AG20443 (cell line): Measurements from ENCODE around the gene PRCC.

Source experiments
- DNase-seq: peaks from one replicate; pipeline ENCODE4 v3.0.0; 2012; ENCODE audit warnings: low spot score, mixed read lengths

PRCC gene

DNA sequence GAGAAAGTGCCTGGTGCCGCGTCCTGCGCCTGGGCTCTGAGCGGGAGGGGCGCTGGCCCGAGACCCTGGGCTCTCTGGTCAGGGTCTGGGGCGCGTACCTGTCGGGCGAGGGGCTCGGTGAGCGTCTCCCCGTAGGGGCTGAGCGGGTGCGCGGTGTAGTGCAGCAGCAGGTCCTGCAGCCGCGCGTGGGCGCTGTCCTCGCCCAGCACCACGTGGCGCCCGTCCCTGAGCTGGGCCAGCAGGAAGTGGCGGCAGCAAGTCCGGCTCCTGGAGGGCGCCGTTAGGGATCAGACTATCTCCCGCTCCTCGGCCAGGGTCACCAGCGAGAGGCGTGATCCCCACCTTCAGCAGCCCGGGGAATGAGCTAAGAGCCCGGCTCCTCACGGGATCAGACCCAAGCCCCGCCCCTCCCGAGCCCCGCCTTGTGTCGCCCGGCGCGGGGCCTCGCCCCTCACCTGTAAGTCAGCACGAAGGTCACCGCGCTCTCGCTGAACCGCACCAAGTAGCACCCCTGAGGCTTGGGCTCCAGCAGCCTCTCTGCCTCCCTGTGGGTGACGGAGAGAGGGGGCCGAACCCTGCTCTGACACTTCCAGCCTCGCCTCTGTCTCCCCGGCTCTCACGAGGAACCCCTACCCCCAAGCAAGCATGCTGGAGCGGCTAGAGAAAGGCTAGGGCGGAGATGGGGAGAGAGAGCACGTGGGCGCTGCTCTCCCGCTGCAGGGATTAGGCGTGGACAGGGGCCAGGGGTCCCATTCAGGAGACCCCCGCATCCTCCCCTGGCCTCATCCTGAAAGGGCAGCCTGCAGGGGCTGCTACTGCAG lies 46.6 kb downstream of the PRCC start:
- peak; percentile 81 for DNase-seq

DNA sequence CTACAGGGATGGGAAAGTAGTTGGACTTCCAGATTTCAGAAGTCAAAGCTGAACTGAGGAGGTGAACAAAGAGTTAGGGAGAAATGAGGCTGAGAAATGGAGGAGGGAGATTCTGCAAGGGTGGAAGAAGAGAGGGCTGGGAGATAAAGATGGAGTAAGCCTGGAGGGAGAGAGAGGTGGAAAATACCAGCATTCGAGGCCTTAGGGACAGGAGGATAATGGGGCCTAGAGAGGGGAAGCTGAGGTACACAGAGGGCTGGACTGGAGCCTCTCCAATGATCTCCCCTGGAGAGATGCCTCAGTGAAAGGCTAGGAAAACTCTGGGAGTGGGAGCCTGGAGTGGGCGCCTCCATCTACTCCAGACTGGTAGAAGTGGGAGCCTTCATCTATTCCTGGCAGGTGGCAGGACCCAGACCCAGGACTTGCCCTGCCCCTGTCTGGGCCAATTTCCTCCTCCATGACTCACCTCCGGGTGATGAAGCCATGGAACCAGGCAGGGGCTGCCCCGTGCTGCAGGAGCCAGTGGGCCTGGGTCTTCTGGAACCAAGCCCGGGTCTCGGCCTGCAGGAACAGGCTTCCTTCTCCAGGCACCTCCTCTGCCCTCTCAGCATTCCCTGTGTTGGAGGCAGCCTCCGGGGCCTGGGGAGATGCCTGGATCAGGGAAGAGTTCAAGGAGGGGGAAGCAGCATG lies 47.4 kb downstream of the PRCC start:
- no peak for DNase-seq

DNA sequence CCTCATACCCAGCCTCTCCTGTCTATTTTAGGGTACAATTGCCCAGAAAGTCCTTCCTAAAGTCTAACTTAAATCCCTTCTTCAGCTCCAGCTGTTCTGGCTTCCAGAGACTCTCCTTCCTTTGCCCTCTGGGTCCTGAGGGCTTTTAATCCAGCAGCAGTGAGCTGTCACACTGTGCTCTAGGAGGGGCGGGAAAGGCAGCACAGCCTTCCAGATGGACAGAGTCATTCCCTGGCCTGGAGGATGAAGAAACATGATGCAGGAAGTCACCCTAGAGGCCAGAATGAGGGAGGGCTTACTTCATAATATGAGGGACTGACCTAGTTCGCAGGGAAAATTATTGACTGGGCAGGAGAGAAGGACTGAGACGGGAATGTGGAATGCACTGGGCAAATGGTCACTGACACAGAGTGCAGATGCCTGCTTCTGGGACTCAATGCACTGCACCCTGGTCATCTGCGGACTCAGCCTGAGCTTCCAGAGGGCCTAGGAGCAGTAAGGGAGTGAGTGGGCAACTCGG lies 48.0 kb downstream of the PRCC start:
- DNase-seq = peak; percentile 87

DNA sequence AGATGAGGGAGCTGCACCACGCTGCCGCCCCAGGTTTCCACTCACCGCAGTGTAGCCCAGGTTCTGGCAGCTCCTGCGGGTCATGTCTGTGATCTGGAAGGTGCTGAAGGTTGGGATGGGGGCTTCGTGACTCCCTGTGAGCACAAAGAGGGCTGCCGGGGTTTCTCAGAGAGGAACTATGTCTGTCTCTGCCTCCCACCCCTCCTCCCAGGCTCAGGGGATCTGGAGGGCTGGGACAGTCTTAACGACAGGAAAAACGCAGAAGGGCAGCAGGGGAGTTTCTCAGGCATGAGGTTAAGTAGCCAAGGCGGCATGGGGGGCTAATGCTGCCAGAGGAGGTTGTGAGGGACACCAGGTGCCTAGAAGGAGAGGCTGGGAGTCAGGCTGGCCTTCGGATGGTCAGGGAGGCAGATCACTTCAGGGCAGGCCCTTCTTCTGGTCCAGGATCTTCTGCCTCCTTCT lies 48.7 kb downstream of the PRCC start:
- DNase-seq = no peak

DNA sequence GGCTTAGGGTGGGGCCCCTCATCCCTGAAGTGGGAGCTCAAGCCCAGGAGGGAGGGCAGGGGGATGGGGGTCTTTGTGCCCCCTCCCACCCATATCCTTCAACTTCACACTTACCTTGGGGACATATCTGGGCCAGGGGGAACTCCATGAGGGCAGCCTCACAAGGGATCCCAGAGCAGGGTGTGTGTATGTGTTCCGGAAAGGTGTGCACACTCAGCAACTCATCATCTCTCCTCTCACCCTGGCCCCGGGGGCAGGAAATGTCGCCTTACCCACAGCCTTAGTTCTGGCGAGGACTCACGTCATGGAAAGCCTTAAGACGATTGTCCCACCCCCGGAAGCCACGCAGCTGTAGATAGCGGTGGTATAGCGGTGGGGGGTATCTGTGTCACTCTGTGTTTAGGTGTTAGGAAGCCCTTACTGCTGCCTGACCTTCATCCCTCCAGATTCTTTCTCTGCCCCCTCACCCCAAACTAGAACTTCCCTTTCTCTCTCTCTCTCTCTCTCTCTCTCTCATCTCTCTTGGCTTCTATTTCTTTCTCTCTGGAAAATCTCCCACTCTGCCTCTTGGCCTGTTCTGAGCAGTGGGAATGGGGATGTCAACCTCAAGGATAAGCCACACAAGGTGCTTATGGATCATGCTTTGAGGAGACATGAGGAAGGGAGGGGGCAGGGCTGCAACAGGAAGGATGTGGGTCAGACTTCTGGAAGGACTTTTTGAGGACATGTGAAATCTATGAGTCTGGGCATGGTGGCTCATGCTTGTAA lies 49.4 kb downstream of the PRCC start, which contains the start of gene SH2D2A:
Gene SH2D2A, minus strand, starts transcription at position 288 of the 768 bp plus-strand sequence. Its CDS starts 140 bp downstream, at position 148.
- DNase-seq = peak; percentile 27

DNA sequence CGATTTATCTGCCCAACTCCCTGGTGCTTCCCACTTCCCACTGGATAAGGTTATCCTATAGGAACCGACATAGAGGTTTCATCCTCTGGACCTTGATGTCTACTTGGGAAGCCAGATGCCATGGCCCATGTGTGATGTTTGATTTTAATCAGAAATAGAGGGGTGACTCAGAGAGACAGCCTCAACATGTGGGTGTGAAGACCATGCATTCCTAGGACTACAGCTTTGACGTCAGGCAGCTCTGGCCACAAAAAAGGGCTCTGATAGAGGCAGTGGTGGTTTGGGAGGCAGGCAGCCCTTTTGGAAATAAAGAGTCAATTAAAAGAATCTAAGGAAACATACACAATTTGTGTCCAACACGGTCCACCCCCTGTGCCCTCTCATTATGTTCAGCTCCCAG lies 54.5 kb downstream of the PRCC start:
- DNase-seq = peak; percentile 77

DNA sequence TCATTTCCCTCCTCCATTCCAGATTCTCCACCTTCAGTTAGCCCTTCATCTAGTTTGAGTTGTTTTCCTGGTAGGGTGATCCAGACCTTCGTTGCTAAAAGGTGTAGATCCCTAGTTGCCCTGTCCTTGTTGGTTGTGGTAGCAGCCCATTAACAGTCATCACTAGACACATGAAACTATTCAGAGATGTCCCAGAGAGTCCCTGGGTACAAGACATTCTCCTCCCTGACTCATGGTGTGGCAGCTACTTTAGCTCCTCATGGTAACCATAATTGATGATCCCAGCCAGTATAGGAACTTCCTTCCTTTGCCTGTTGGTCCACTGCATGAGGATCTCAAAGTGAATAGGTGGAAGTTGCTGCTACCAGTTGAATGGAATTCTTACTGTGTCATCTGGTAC lies 55.3 kb downstream of the PRCC start:
- no peak for DNase-seq

DNA sequence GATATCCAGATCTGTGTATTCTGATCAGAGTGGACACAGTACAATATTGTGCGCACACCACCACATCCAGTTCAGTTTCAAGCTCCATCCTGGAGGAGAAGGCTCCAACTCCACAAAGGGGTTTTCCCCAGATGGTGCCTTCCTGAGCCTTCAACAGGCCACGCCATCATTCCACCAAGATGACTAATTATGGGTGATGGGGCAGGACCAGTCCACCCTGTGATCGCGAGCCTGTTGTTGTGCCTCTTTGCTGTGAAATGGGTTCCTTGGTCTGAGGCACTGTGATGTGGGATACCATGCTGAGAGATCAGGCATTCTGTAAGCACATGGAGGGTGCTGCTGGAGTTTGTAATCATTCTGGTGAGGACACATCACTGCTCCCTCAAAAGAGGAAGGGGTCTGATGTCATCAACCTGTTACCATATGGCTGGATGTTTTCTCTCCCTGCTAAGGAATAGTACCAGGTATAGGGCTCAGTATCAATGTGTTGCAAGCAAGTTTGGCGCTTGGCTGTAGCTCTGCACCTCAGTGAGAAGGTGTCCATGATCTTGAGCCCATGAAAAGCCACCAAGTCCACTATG lies 56.0 kb downstream of the PRCC start:
- DNase-seq = no peak

DNA sequence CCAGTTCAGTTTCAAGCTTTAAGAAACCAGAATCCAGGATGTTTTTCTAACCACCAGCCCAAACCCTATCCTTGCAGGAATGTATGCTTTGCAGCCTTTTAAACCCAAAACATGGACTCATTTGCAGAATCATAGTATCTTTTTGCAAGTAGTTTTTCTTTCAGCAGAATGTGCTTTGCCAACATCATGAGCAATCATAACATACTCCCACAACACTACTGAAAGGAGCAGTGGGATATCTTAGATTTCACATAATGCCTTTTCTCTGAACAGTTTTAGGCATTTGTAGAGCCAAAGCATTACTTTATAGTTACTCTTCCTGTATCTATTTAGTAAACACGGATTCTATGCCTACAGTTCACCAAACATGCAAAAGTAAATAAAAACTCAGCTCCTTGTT lies 59.3 kb downstream of the PRCC start:
- no peak for DNase-seq

DNA sequence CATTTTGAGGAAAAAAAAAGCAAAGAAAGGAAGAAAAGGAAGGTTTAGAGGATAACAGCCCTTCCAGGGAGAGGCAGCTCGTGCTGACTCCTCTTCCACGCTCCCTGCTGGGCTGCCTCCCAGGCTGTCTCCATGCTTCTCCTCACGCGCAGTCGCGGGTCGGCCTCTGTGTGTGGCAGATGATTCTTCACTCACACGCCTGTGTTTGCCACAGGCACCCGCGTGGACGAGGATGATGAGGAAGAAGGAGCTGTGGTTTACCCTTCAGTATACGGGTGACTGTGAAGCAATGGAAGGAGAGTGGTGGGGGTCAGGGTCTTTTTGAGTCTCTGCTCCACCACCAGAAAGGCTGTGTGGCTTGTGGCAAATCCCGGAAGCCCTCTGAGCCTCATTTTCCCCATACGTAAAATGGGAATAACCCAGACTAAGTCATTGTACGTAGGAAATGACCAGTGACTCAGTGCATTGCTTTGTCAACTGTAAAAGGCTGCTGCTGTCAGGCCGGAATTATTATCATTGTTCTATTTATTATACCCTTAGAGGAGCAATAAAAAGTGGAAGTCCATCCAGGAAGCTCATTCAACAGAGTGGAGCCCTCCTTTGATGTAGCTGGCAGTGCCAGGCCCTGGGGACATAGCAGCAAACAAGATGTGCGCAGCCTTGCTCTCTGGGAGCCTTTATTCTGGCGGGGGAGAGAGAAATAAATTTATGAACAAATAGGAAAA lies 61.2 kb downstream of the PRCC start:
- DNase-seq = no peak

DNA sequence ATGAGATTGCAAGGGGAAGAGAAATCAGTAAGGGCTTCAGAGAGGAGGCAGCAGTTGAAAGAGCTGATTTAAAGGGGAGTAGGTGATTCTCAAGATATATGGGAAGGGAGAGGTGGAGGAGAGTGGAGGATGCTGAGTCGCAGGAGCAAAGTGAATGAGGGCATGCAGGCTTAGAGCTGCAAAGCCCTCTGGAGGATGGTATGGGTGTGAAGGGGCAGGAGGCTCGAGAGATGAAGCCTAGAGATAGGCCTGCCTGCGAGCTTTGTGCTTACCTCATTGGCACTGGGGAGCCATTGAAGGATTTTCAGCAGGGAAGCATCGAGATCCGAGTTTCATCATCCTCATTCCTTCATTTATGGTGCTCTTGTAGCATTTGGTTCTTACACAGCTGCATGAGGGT lies 65.1 kb downstream of the PRCC start:
- DNase-seq = no peak

DNA sequence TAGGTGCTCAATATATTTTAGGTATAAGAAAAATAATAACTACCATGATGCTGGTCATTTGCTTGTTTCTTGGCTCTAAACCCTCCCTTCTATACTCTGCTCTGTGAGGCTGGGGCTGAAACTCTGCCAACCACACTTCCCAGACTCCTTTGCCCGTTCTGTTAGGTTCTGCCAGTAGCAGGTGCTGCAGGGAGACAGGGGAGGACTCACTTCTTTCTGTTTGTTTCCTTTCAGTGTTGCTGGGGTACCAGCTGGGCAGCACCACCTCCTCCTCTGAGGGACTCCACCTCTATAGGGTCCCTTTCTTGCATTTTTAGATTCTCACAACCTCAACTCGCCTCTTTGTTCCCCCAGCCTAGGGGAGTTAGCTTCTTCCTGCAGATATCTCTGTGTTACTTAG lies 66.3 kb downstream of the PRCC start:
- no peak for DNase-seq

DNA sequence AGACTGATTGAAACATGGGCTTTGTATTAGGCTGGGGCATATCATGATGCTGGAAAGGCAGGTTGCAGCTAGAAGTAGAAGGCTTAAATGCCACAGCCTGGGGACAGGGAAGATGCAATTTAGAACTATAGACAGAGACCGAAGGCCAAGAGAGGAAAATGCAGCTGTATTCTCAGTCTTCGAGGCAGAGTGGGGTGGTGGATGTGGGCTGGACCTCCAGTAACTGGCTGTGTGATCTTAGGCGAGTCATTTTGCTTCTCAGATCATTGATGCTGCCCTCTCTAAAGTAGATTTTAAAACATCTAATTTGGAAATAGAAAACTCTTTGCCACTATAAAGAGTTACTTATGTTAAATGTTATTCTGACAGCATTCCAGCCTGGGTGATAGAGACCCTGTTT lies 67.0 kb downstream of the PRCC start:
- DNase-seq = no peak

DNA sequence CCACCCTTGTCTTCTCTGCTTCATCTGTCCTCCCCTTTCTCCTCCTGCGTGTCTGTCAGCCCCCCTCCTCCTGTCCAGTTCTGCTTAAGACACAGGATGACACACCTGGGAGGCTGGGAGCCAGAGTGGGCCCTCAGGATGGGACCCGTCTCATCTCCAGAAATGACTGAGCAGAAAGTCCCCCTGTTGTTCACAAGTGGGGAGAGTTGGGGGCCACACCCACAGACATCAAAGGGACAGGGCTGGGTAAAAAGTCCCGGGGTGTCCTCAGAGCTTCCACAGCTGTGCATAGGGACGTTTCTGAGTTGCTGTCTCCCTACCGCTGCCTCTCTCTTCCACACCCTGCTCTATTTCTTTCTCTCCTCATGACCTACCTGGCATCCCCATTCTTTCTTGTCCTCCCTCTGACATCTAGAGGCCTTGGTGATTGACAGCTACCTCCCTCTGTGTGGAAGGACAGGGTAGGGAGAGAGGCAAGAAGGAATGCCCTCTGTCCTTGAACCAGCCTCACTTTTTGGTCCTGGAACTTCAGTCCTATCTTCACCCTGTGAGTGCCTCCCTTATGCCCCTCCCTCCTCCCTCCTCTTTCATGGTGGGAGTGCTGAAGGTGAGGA lies 68.8 kb downstream of the PRCC start:
- no peak for DNase-seq

DNA sequence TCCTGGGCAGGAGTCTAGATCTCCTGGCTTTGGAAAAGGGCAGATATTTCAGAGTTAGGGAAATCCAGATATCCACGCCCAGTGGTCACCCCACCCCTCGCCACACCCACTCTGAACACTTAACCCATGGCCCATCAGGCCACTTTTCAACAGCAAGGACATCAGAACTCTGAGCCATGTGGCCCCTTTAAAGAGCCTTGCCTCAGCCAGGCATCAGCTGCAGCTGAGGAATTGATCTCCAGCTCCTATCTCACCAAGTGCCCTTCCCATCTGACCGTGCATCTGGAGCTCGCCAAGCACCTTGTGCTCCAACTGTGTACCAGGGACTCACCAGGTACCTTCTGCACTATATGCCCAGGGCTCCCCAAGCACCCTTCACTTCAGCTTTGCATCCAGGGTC lies 69.6 kb downstream of the PRCC start:
- DNase-seq = no peak

DNA sequence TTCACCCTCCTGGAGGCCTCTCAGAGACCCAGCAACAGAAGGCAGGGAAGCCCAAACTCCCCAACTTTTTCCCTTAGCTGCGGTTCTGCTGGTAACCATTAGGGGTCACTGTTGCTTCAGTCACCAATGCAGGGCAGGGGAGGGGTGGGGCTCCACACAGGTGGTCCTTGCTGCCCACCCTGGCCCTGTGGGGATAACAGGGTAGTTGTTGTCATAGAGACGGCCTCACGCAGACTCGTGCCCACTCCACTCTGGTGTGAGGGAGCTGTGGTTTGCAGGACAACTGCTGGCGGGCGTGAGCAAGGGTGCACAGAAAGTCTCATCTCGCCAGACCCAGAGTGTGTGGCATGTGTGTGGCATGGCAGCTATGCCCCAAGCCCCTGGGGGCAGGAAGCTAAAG lies 71.6 kb downstream of the PRCC start:
- DNase-seq = peak; percentile 72

DNA sequence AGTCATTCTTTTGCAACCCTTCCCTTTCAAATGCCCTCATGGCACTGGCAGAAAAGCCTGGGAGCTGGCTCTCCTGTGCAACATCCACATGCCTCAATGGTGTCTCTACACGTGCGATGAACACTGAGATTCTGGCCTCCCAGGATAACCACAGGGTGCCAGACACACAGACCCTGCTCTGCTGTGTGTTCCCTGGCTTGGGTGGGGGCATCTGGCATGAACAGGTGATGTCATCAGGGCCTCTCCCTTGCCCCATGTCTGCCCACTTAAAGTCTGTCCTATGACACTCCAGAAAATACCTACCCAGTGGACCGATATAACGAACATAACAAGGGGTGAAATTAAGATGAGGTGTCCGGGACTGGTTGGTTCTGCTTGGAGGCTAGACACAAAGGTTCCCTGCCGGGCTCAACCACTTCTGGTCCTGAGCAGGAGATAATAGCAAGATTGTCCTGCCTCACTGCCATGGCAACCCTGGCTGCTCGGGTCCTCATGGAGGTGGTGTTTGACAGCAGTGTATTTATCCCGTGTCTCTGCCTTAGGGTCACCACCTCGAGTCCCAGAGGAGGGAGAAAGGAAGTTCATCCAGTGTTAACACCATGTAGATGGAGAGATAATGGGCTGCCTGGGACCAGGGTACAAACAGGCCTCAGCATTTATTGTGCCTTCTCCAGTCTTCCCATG lies 72.2 kb downstream of the PRCC start:
- DNase-seq = no peak

DNA sequence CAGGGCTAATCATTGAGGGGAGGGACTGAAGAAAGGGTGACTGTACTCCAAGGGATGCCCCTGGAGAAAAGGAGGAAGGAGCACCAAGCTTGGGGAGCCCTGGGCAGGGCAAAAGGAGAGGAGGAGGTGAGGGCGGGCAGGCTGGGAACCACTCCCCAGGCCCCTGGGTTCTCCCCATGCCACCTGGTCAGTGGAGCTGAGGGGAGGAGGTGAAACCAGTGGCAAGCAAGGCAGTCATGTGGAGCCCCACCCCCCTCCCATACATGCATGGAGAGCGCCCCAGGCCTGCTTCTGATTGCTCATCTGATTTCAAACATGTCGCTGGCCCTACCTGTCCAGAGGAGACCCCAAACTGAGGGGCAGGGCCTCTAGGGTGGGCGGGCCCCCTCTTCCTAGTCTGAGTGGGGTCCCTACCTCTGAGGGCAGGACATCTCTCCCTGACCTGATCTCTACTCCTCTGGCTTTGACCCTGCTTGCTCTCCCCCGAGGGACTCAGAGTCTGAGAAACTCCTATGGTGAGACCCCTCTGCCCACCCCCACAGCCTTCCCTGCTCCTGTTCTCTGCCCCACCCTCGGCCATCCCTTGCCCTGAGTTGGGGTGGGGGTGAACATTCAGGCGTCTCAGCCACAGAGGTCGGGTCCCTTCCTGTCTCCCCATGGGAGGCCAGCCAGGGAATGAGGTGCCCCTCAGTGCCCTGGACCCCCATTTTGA lies 73.0 kb downstream of the PRCC start:
- no peak for DNase-seq

DNA sequence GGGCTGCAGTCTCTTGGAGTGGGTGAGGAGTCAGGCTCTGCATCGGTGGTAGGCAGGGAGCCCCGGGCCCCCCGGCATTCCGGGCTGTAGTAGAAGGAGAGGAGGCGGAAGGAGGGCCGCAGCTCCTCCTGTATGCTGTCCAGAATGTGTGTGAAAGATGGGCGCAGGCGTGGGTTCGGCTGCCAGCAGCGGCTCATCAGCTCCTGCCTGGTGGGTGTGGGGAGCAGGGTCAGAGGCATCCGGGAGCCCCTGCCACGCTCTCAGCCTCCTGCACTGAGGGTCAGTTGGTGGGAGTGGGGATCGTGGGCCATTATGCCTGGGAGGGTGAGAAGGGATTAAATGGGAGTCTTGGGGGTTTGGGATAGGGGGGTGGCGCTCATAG lies 73.6 kb downstream of the PRCC start:
- no peak for DNase-seq
